GM19452 (cell line): Measurements from ENCODE around the gene COL28A1.
"Not testable (repeated sequence)": the region's sequence is repeated elsewhere in the genome, so short reads cannot be mapped to it uniquely, and the experiment has no call there.

ENCODE experiments used
- ATAC-seq: cut with Tn5 transposase; IDR thresholded peaks from one replicate; pipeline ENCODE4 v1.9.1; 2021; ENCODE audit not compliant: unreplicated experiment

COL28A1 gene

GRCh38 chr7:7562736-7563135 is 27.1 kb upstream of the COL28A1 start:
- ATAC-seq = no peak

GRCh38 chr7:7561591-7561990 is 25.9 kb upstream of the COL28A1 start:
- not testable (repeated sequence) for ATAC-seq

GRCh38 chr7:7557252-7557651 is 21.6 kb upstream of the COL28A1 start:
- no peak for ATAC-seq

- no peak for ATAC-seq
These were observed 21.2 kb upstream of the COL28A1 start for GRCh38 chr7:7556852-7557251.

GRCh38 chr7:7554649-7555575 is 19.2 kb upstream of the COL28A1 start:
- no peak for ATAC-seq

- ATAC-seq = no peak
These were observed 18.4 kb upstream of the COL28A1 start for GRCh38 chr7:7554021-7554432.

GRCh38 chr7:7553386-7553785 is 17.7 kb upstream of the COL28A1 start:
- ATAC-seq = no peak

- ATAC-seq = no peak
These were observed 16.5 kb upstream of the COL28A1 start for GRCh38 chr7:7552199-7552598.

GRCh38 chr7:7550663-7551062 is 15.0 kb upstream of the COL28A1 start:
- ATAC-seq = no peak

- ATAC-seq = no peak
These were observed 12.7 kb upstream of the COL28A1 start for GRCh38 chr7:7548407-7548806.

- no peak for ATAC-seq
These were observed 6.7 kb upstream of the COL28A1 start for GRCh38 chr7:7542251-7542835.

- ATAC-seq = no peak
These were observed 4.0 kb upstream of the COL28A1 start for GRCh38 chr7:7539711-7540110.

GRCh38 chr7:7539152-7539551 is 3.5 kb upstream of the COL28A1 start:
- no peak for ATAC-seq

GRCh38 chr7:7537711-7538110 is 2.0 kb upstream of the COL28A1 start:
- no peak for ATAC-seq

GRCh38 chr7:7536396-7537019 is 835 bp upstream of the COL28A1 start:
- ATAC-seq = no peak

- no peak for ATAC-seq
These were observed 1.7 kb downstream of the COL28A1 start for GRCh38 chr7:7533831-7534430.

GRCh38 chr7:7529328-7529727 is 6.3 kb downstream of the COL28A1 start:
- no peak for ATAC-seq

- no peak for ATAC-seq
These were observed 8.6 kb downstream of the COL28A1 start for GRCh38 chr7:7527047-7527446.

GRCh38 chr7:7526006-7526405 is 9.7 kb downstream of the COL28A1 start:
- ATAC-seq = no peak

GRCh38 chr7:7524121-7524520 is 11.6 kb downstream of the COL28A1 start:
- no peak for ATAC-seq

- ATAC-seq = no peak
These were observed 13.3 kb downstream of the COL28A1 start for GRCh38 chr7:7522421-7522820.

- ATAC-seq = no peak
These were observed 14.4 kb downstream of the COL28A1 start for GRCh38 chr7:7521259-7521658.
